Measurements from ENCODE around the gene MOSPD3.

Gene MOSPD3

GRCh38 chr7:100575746-100576383 lies 36.5 kb upstream of the MOSPD3 start:
- DNase-seq = no peak

GRCh38 chr7:100576384-100576993 lies 35.9 kb upstream of the MOSPD3 start:
- no peak for DNase-seq

- no peak for DNase-seq
Observed at GRCh38 chr7:100577103-100577502, 35.2 kb upstream of the MOSPD3 start.

- no peak for DNase-seq
Observed at GRCh38 chr7:100577507-100577906, 34.8 kb upstream of the MOSPD3 start.

GRCh38 chr7:100578246-100579183 lies 33.8 kb upstream of the MOSPD3 start:
- DNase-seq = no peak

DNA sequence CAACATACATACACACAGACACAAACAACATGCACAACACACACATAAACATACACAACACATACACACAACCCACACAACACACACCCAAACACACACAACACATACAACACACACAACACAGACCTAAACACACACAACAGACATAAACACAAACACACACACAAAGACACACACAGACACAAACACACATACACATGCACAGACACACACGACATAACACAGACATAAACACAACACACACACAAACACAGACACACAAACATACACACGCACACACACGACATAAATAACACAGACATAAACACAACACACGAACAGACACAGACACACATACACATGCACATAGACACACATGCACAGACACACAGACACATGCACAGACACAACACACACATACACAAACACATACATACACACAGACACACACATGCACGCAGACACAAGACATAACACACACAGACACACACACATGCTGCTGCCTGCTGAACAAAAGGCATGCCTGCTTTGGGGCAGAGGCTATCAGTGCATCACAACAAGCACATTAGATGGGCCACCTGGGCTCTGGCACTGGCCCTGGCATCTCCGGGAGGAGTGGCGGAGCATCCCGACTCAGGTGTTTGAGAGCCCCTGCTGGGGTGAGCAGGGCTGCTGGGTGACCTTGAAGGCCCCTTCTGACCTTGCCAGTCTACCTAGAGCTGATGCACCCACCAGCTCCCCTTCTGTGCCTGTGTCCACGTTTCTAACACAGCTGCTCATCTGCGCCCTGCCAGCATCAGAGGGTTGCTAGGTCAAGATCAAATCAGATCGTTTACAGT lies 31.7 kb upstream of the MOSPD3 start:
- DNase-seq = no peak

- no peak for DNase-seq
Observed at GRCh38 chr7:100582041-100582579, 30.2 kb upstream of the MOSPD3 start.

- DNase-seq = no peak
Observed at GRCh38 chr7:100582650-100583049, 29.7 kb upstream of the MOSPD3 start.

GRCh38 chr7:100583132-100584053 lies 28.9 kb upstream of the MOSPD3 start:
- peak; percentile 75 for DNase-seq

- DNase-seq = no peak
Observed at GRCh38 chr7:100584054-100584682, 28.2 kb upstream of the MOSPD3 start.

DNA sequence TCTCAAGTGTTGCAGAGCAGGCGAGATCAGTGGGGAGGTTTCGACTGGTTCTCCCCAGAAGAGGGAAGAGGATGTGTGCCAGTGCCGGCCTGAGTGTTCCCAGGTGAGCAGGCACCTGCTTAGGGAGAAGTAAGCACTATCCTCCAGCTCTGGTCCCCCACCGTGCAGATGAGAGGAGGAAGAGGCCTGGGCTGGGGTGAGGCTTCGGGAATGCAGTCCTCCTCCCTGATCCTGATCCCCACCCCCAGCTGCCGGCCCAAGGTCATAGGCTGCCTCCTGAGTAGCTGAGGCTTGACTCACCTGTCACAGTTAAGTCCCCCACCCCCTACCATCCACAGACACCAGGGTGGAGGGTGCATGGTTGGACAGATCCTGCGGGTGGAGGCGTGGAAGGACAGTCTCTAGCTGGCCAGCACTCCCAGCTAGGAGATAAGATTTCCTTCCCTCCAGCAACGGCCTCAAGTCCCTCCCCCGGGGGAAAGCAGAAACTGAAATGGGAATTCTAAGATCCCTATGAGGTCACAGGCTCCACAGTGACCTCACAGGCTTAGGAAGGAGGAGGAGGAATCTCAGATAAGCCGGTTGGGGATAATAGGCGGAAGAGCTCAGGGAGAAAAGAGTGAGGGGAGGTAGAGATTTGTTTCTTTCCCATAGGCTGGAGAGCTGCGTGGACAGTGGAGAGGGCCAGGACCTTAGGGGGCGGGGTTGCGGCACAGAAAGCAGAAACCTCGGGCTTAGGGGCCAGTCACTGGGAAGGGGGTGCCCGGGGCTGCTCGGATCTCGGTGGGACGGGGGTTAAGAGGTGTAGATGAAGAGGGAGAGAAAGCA lies 27.4 kb upstream of the MOSPD3 start:
- DNase-seq = no peak

DNA sequence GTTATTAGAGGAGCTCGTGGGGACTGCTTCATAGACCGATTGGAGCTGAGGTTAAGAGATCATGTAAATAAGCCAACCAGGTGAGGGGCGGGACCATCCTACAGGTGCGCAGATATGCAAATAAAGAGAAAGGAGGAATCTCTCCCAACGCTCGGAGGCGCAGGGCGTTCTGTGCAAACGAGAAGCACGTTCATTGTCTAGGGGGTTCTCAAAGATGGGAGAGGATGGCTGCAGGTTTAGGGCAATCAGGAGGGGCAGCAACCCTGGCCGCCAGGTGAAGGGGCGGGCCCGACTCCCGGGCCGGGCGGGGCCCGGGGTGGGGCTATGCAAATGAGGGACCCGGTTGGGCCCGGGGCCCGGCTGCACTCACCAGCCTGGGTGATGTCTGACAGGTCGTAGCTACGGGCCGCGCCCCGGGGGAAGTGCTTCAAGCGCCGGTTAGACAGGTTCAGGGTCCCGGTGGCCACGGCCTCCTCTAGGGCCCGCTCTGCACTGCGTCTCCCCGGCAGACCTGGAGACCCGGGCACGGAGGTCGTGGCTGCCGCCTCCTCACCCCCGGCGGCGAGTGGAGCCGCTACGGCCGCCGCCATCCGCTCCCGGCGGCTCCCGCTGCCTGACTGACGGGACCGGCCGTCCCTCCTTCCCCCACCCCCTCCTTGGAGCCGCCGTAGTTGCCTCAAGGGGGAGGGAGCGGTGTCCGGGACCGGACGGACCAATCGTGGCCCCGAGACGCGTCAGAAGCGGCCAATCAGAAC lies 26.7 kb upstream of the MOSPD3 start, which contains the start of gene LRCH4:
Gene LRCH4, minus strand, starts transcription at position 619 of the 755 bp plus-strand sequence. Its CDS starts 29 bp downstream, at position 590.
- DNase-seq = peak; percentile 65

DNA sequence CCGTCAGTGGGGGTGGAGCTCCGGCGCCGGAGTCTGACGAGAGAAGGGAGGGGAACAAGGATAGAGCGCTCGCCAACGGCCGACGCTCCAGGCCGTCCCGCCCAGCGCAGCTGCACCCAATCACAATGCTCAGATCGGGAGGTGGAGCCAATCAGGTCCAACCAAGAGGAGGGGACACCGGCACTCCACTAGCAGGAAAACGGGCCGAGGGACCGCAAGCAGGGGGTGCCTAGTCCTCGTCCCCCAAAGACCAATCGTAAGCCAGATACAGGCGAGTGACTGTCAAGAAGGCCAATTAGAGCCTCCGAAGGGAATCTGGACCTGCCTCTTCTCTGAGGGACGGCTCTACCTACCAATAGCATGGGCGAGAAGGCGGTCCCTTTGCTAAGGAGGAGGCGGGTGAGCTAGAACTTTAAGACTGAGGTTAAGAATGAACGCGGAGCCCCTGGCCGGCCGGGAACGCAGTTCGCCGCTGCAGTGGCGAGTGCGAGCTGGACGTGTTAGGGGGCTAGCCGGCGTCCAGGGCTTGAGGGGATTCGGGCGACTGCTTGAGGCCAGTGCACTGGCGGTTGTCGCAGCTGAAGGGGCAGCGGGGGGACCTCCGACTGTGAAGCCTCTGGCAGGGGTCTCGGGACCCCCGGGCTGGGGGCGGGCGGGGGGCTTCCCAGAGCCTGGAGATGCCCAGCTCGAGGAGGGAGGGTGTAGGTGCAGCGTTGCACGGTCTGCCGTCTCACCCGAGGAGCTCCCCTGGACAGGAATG lies 25.9 kb upstream of the MOSPD3 start, which contains the start of gene FBXO24:
Gene FBXO24, plus strand, starts transcription at position 63 of the 760 bp plus-strand sequence. Its CDS starts 298 bp downstream, at position 361.
- DNase-seq = peak; percentile 100

- no peak for DNase-seq
Observed at GRCh38 chr7:100588438-100588837, 23.9 kb upstream of the MOSPD3 start.

DNA sequence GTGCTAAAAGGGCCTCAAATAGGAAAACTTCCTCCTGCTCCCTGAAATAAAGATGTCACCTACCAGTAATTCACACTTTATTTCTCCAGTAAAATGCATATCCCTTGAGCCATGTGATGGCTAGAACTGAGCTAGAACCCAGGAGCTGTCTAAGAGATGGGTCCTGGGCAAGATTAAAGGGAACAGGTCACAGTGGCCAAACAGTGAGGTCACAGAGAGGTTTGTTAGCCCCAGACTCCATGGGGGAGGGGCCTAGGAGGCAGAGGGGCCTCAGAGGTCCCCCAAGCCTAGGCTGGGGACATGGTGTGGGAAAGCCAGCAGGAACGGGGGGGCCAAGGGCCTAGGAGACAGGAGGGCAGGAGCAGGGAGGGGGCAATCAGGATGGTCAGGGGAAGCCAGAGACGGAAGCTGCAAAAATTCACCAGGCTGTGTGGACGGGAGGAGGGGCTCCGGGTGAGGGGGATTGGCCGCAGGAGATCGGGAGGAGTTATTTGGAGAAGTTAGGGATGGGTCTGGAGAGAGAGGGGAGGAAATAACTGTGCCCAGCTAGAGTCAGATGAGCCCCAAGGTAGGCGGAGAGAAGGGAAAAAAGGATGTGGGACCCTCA lies 22.9 kb upstream of the MOSPD3 start:
- no peak for DNase-seq

DNA sequence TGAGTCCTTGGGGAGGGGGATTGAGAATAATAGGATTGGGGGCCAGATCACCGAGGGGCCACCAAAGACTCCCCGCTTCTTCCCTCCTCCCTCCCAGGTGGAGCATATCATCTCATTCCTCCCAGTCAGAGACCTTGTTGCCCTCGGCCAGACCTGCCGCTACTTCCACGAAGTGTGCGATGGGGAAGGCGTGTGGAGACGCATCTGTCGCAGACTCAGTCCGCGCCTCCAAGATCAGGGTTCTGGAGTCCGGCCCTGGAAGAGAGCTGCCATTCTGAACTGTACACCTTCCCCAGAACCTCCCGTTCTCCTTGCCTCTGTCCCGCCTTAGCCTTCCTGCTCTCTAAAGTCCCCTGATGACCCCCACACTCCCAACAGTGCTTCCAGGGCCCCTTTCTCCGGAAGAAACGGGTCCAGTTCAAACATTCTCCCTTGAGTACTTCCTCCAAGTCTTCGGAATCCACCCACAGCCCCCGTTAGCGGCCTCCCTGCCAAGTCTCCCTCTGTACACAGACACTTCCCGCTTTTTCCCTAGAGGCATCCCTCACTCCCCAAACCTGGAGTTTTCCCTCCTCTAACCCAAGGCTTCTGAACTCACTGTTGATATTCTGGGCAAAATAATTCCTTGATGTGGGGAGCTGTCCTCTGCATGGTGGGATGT lies 22.1 kb upstream of the MOSPD3 start:
- DNase-seq = no peak

- DNase-seq = no peak
Observed at GRCh38 chr7:100591596-100591995, 20.7 kb upstream of the MOSPD3 start.
